GM04504 (cell line): ENCODE measurements around the gene AFF1.

Experiments
- DNase-seq: peaks from one replicate; pipeline ENCODE4 v3.0.0-alpha.2; 2012; ENCODE audit warnings: low read depth

AFF1 gene

GRCh38 chr4:86921608-86922252 is 13.1 kb upstream of the AFF1 start:
- no peak for DNase-seq

DNA sequence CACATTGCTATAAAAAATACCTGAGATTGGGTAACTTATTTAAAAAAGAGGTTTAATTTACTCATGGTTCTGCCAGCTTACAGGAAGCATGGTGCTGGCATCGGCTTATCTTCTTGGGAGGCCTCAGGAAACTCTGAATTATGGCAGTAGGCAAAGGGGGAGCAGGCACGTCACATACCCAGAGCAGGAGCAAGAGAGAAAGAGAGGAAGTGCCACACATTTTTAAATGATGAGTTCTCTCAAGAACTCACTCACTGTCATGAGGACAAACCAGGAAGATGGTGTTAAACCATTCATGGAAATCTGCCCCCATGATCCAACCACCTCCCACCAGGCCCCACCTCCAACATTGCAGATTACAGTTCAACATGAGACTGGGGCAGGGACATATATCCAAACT is 10.0 kb upstream of the AFF1 start:
- no peak for DNase-seq

- DNase-seq, result no peak
Measured at GRCh38 chr4:86926435-86927086, 8.2 kb upstream of the AFF1 start.

GRCh38 chr4:86927843-86928395 is 6.9 kb upstream of the AFF1 start:
- peak; percentile 97 for DNase-seq

GRCh38 chr4:86928400-86929255 is 6.2 kb upstream of the AFF1 start:
- DNase-seq, result no peak

GRCh38 chr4:86934147-86934770 is 552 bp upstream of the AFF1 start:
- DNase-seq, result no peak

- no peak for DNase-seq
Measured at GRCh38 chr4:86935566-86935852, 698 bp downstream of the AFF1 start.

GRCh38 chr4:86935853-86936733 is 1.3 kb downstream of the AFF1 start:
- DNase-seq, result no peak

DNA sequence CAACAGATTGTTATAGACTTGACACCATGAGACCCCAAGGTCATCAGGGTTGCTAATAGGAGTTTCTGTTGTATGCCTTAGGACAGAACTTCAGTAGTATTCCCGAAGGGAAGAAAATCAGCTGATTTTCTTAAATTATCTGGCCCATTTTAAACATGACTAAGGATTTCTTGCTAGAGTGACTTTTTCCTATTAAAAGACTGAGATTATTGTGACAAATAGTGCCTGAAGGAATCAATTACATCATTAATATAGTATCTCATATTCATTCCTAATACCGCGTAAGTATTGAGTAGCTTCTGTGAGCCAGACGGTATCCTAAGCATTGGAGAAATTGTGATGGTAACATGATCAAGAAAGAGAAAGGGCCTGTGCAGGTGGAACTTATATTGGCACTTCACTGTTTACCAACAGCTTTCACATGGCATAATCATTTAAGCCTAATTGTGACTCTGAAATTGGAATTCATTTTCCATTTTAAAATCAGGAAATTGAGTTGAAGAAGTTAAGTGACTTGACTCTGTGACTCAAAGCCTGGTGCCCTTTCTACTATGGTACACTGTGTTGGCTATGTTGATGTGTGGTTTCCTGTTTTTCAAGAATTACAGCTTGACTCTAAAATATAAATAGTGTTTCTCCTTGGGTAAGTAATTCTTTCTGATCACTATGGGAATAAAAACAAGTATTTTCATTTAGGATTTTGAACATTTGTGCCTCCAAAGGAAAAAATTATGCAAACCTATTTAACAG is 4.1 kb downstream of the AFF1 start:
- no peak for DNase-seq

DNA sequence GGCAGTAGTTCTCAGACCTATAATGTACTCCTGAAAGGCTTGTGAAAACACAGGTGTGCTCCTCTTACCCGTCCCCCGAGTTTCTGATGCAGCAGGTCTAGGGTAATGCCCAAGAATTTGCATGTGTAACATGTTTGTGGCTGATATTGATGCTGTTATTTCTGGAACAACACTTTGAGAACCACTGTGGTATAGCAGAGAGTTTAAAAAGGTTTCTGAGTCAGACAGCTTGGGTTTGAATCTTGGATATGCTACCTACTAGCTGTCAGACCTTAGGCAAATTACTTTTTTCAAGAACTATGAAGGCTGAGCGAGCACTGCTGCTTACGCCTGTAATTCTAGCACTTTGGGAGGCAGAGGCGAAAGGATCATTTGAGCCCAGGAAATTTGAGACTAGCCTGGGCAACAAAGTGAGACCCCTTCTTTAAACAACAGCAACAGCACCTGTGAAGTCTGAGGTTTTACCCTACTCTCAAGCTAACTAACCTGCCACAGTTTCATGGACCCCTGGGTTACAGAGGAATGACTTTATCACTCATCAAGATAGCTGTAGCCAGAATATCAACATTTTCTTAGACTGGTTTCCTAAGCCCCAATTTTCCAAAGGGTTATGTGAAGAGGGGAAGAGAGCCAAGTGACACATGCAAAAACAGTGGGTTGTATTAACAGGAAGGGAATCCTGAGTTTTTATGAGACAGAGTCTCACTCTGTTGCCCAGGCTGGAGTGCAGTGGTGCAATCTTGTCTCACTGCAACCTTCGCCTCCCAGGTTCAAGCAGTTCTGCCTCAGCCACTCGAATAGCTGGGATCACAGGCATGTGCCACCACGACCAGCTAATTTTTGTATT is 5.1 kb downstream of the AFF1 start:
- no peak for DNase-seq

- DNase-seq, result no peak
Measured at GRCh38 chr4:86940920-86941460, 6.2 kb downstream of the AFF1 start.

DNA sequence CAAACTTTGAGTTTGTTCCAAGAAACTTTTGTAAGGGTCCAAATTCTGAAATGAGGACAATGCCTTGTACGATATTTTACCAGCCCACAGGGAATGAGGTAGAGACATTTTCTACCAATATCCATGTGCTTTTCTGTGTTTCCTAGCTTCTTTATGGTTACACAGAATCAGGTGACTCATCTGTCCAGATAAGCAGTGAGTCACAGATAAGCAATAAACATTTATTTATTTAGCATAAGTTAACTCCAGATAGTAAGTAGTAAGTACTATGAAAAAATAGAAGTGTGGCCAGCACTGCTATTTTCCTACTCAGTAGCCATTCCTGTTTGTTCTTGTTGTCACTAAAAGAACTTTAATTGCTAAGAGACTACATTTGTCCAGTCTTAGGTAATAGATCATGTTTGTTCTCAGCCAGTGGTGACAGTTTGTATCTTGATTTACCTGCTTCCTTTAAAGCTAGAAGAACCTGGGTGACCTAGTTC is 7.4 kb downstream of the AFF1 start:
- DNase-seq, result no peak

- no peak for DNase-seq
Measured at GRCh38 chr4:86944964-86945781, 10.4 kb downstream of the AFF1 start.

- DNase-seq, result no peak
Measured at GRCh38 chr4:86946868-86947500, 12.2 kb downstream of the AFF1 start.

DNA sequence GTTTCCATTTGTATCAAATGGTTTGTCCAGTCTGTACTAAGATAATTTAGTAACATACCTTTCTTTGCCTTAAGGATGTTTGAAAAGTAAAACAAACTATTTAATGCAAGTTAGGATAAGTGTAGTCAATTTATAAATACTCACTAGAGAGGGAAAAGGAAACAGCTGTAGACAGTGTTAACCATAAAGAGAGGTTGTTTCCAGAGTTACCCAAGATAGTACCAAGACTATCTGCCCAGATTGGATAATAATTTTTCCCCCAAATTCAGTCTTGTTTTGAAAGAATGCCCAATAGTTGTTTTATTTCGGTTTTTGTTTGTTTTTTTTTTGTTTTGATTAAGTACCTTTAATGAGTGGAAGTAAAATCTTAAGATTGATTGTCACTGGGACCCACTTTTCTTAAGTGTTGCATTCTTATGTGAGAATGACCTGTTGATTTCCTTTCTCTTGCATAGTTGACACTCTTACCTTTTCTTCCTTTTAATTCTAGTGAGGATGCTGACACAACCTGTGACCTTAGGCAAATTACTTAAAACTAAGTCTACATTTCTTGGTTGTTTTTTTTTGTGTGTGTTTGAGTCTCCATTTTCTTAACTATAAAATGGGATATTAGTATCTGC is 12.8 kb downstream of the AFF1 start:
- no peak for DNase-seq

- no peak for DNase-seq
Measured at GRCh38 chr4:86948276-86948675, 13.5 kb downstream of the AFF1 start.

GRCh38 chr4:86950831-86951525 is 16.2 kb downstream of the AFF1 start:
- peak; percentile 65 for DNase-seq
